ENCODE measurements around the gene PECR.

DNA sequence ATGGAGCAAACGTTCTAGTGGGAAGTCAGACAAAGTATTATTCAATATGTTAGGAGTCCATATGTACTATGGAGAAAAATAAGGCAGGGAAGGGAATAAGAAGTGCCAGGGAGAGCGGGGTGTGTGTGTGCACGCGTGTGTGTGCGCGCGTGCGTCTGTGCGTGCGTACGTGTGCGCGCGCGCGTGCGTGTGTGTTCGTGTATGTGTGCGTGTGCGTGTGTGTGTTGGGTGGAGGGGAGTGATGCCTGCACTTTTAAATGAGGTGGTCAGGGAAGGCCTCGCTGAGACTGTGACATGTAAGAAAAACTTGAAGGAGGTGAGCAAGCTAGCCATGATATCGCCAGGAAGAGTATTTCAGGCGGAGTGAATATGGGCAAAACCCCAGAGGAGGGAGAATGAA, 66.6 kb downstream of the PECR start:
- TF ChIP-seq ELF3 (CRISPR knock-in tag; IDR thresholded peaks at IDR 0.05) = no peak
- TF ChIP-seq ZNF572 (CRISPR knock-in tag; IDR thresholded peaks at IDR 0.05) = no peak
- TF ChIP-seq, protein P1, sequence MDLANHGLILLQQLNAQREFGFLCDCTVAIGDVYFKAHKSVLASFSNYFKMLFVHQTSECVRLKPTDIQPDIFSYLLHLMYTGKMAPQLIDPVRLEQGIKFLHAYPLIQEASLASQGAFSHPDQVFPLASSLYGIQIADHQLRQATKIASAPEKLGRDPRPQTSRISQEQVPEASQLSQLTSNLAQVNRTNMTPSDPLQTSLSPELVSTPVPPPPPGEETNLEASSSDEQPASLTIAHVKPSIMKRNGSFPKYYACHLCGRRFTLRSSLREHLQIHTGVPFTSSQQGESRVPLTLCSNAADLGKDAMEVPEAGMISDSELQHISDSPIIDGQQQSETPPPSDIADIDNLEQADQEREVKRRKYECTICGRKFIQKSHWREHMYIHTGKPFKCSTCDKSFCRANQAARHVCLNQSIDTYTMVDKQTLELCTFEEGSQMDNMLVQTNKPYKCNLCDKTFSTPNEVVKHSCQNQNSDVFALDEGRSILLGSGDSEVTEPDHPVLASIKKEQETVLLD (CRISPR knock-in tag; IDR thresholded peaks at IDR 0.05; ENCODE audit: low read depth) = no peak
- TF ChIP-seq ZSCAN29 (CRISPR knock-in tag; conservative IDR thresholded peaks at IDR 0.05) = no peak
- TF ChIP-seq, protein P2, sequence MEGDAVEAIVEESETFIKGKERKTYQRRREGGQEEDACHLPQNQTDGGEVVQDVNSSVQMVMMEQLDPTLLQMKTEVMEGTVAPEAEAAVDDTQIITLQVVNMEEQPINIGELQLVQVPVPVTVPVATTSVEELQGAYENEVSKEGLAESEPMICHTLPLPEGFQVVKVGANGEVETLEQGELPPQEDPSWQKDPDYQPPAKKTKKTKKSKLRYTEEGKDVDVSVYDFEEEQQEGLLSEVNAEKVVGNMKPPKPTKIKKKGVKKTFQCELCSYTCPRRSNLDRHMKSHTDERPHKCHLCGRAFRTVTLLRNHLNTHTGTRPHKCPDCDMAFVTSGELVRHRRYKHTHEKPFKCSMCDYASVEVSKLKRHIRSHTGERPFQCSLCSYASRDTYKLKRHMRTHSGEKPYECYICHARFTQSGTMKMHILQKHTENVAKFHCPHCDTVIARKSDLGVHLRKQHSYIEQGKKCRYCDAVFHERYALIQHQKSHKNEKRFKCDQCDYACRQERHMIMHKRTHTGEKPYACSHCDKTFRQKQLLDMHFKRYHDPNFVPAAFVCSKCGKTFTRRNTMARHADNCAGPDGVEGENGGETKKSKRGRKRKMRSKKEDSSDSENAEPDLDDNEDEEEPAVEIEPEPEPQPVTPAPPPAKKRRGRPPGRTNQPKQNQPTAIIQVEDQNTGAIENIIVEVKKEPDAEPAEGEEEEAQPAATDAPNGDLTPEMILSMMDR (CRISPR knock-in tag; IDR thresholded peaks at IDR 0.05) = no peak
- TF ChIP-seq CREB1 (IDR thresholded peaks at IDR 0.05) = no peak
- no peak for TF ChIP-seq CREB1 (CRISPR knock-in tag; IDR thresholded peaks at IDR 0.05)
